Coronary artery (tissue), 2 donors: ENCODE data around the gene RAB22A.

ENCODE experiments used
- DNase-seq: peaks from one replicate; pipeline ENCODE4 v3.0.0-alpha.2; 2017; ENCODE audit warnings: low spot score
- H3K27ac ChIP-seq, 2 donors: fragments of 200-600 bp; sonication (generic); one replicate each; pipeline ENCODE4 v1.5.1; 2016 to 2019
- H3K4me3 ChIP-seq: fragments of 200-600 bp; sonication (generic); 2 replicates; pipeline ENCODE4 v1.5.1; 2016; ENCODE audit warnings: mild to moderate bottlenecking, moderate library complexity
- CTCF ChIP-seq: fragments of 200-600 bp; sonication (generic); IDR thresholded peaks from one replicate; pipeline ENCODE4 v1.5.1; 2019; ENCODE audit warnings: antibody characterized with exemption

Gene RAB22A

GRCh38 chr20:58374027-58374850 is 64.7 kb downstream of the RAB22A start:
- H3K4me3 ChIP-seq: no peak overlapping the region
- TF ChIP-seq CTCF: no peak
- no peak overlapping the region for H3K27ac ChIP-seq
- DNase-seq: no peak

DNA sequence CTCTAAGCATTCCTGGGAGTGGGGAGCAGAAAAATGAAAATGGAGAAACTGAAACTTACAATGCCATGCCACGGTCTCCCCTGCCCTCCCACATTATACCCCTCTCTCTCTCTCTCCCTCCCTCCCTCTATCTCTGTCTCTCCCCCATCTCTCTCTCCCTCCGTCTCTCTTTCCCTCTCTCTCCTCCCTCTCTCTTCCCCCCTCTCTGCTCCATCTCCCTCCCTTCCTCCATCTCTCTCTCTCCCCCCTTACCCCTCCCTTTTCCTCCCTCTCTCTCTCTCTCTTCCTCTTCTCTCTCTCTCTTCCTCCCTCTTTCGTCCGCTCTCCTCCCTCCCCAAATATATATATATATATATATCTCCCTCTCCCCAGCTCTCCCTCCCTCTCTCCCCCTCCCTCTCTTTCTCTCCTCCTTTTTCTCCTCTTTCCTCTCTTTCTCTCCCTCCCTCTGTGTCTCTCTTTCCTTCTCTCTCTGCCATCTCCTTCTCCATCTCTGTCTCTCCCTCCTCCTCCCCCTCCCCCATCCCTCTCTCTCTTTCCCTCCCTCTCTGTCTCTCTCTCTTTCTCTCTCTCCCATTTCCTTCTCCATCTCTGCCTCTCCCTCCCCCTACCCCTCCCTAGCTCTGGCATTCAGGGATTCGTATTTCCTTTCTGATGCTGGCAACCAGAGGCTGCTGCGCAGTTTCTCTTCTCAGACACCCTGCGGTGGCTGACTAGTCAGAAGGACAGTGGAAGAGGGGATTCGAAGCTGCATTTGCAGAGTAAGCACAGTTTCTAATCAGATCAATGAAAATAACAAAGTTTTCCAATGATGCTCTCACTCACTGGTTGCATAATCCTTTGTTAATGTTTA is 65.6 kb downstream of the RAB22A start:
- DNase-seq: no peak

GRCh38 chr20:58375759-58376352 is 66.3 kb downstream of the RAB22A start:
- Histone ChIP-seq H3K27ac (no peak overlapping the region), H3K4me3 (no peak overlapping the region)
- TF ChIP-seq CTCF: no peak
- DNase-seq: no peak

More for the DNA sequence above, 65.6 kb downstream of the RAB22A start:
- Histone ChIP-seq H3K4me3 (no peak overlapping the region), H3K27ac (no peak overlapping the region)
- no peak for TF ChIP-seq CTCF

DNA sequence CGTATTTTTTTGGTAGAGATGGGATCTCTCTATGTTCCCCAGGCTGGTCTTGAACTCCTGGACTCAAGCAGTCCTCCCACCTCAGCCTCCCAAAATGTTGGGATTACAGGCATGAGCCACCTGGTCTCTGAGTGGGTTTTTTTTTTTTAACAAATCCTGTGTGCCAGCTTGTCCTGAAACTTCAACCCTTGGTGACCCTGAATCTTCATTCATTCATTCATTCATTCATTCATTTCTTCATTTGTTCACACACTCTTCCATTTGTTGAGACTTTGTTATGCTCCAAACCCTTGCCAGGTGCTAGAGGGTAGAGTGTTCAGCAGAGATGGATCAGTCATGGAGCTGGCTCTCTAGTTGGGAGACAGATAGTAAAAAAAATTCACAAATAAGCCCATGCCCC is 67.5 kb downstream of the RAB22A start:
- no peak overlapping the region for H3K4me3 ChIP-seq
- no peak for TF ChIP-seq CTCF
- no peak for DNase-seq
- H3K27ac ChIP-seq: no peak overlapping the region

DNA sequence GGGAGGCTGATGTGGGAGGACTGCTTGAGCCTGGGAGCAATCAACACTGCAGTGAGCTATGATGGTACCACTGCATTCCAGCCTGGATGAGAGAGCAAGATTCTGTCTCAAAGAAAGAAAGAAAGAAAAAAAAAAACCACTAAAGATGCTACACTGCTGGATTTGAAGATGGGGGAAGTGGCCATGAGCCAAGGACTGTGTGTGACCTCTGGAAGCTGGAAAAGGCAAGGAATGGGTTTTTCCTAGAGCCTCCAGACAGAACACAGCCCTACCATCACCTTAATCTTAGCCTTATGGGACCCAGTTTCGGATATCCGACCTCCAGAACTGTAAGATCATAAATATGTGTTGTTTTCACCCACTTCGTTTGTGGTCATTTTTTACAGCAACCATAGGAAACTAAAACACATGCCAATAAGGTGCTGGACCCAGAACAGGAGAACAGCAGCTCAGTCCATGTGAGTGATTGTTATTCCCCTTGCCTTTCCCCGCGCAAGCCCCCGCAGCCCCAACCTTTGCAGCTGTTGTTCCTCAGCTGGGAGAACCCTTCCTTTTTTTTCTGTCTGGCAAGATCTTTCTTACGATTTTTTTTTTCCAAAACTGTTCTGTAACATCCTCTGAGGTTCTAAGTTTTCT is 68.4 kb downstream of the RAB22A start:
- Histone ChIP-seq H3K27ac (no peak overlapping the region), H3K4me3 (no peak overlapping the region)
- DNase-seq: no peak
- no peak for TF ChIP-seq CTCF

- no peak for DNase-seq
- H3K27ac ChIP-seq: no peak overlapping the region
- TF ChIP-seq CTCF: no peak
- no peak overlapping the region for H3K4me3 ChIP-seq
Observed at GRCh38 chr20:58378704-58379103, 69.2 kb downstream of the RAB22A start.
